Caco-2 (cell line): Measurements from ENCODE around the gene LHX6. TPM values are rescaled to one million over a fixed set of nuclear protein-coding genes. Genes with fewer than 3 reads are reported as not detected.

Experiments used
- BruUV-seq: library from RNA; stranded (reverse); fragments of 400-500 nt; replicated peaks from 2 replicates; lab custom pipeline; 2021; lab: Mats Ljungman, UMichigan
- CTCF ChIA-PET: fragments of 300-600 bp; sonication (Branson Sonifier 250); formaldehyde crosslinking; loops from one replicate; lab custom pipeline; 2022; ENCODE audit warnings: antibody characterized with exemption; lab: Charles Lee
- POLR2A ChIA-PET: fragments of 300-600 bp; sonication (Branson Sonifier 250); formaldehyde crosslinking; loops from one replicate; lab custom pipeline; 2022; ENCODE audit warnings: antibody characterized with exemption; lab: Charles Lee
- DNase-seq, 2 experiments: peaks; one replicate each; pipeline versions ENCODE4 v3.0.0 to v3.0.0-alpha.2; 2020 to 2022
- H3K27me3 ChIP-seq: replicated peaks from 2 replicates; pipeline ENCODE4 v1.6.0; 2011; ENCODE audit warnings: low read length; ENCODE audit not compliant: control insufficient read depth, insufficient read depth
- H3K36me3 ChIP-seq: 2 replicates; pipeline ENCODE4 v1.5.1; 2011; ENCODE audit warnings: low read length; ENCODE audit not compliant: control insufficient read depth, insufficient read depth
- H3K4me1 ChIP-seq: fragments of 250-450 bp; sonication (Bioruptor Pico); 2 replicates; pipeline ENCODE4 v1.5.1; 2020; ENCODE audit warnings: mild to moderate bottlenecking
- H3K4me3 ChIP-seq: 2 replicates; pipeline ENCODE4 v1.5.1; 2011; ENCODE audit warnings: low read depth, mild to moderate bottlenecking, control low read depth, low read length
- H3K9me3 ChIP-seq: fragments of 250-450 bp; sonication (Bioruptor Pico); 2 replicates; pipeline ENCODE4 v1.5.1; 2020; ENCODE audit warnings: mild to moderate bottlenecking, moderate library complexity
- H3K27ac Mint-ChIP-seq: one replicate; pipeline ENCODE4 v1.8.0; 2022; ENCODE audit warnings: mixed read lengths; ENCODE audit not compliant: unreplicated experiment
- H3K27me3 Mint-ChIP-seq: one replicate; pipeline ENCODE4 v1.8.0; 2022; ENCODE audit warnings: mixed read lengths; ENCODE audit not compliant: insufficient read depth, unreplicated experiment
- H3K36me3 Mint-ChIP-seq: one replicate; pipeline ENCODE4 v1.8.0; 2022; ENCODE audit warnings: mild to moderate bottlenecking, mixed read lengths; ENCODE audit not compliant: insufficient read depth, unreplicated experiment
- H3K4me1 Mint-ChIP-seq: one replicate; pipeline ENCODE4 v1.8.0; 2022; ENCODE audit warnings: low read depth, mixed read lengths; ENCODE audit not compliant: unreplicated experiment
- H3K4me3 Mint-ChIP-seq: one replicate; pipeline ENCODE4 v1.8.0; 2022; ENCODE audit warnings: mild to moderate bottlenecking, moderate library complexity, mixed read lengths; ENCODE audit not compliant: unreplicated experiment
- H3K9me3 Mint-ChIP-seq: one replicate; pipeline ENCODE4 v1.8.0; 2022; ENCODE audit warnings: mixed read lengths; ENCODE audit not compliant: unreplicated experiment
- intact Hi-C: fragments of 100-400 bp; cut with micrococcal nuclease; formaldehyde crosslinking; loops from one replicate; pipeline ENCODE4 v1.10.0; 2022; ENCODE audit not compliant: unreplicated experiment
- total RNA-seq: library from RNA; stranded (reverse); gene quantifications from 2 replicates; pipeline ENCODE4 v1.2.3, GENCODE V29; 2022
- TF ChIP-seq, protein P1 (sequence below), 2 experiments: fragments of 200-600 bp in 1 of 2; IDR thresholded peaks; 1 replicate in 1 of 2; 2 replicates in 1 of 2; pipeline versions ENCODE4 v1.5.1 to v1.8.0; 2011 to 2022; ENCODE audit warnings: antibody characterized with exemption in 1 of 2, control low read depth in 1 of 2, inconsistent platforms in 1 of 2, low read depth in 1 of 2, low read length in 1 of 2, mild to moderate bottlenecking in 1 of 2, moderate library complexity in 1 of 2; ENCODE audit not compliant: insufficient read depth in 1 of 2, severe bottlenecking in 1 of 2, unreplicated experiment in 1 of 2

LHX6 gene
- total RNA-seq, 1 experiment from 2014 or later, result 6.1 TPM

- H3K27ac Mint-ChIP-seq, result peak within 1 kb of the TSS; percentile 99
- intact Hi-C loops, result loop anchor here (1.0 to 2.0 kb wide), 3 partner anchors 20 to 106 kb away; no protein-coding TSS in a partner anchor
- peak within 1 kb of the TSS; percentile 98 for H3K4me3 Mint-ChIP-seq
- peaks cover 6% of the 10 kb centered on the region for H3K4me1 Mint-ChIP-seq
- CTCF ChIA-PET, result interaction anchor here (1.0 kb wide), 1 partner anchor 55 kb away, joined by 7 read pairs; no protein-coding TSS in a partner anchor
- 0 out of 2 replicates have a peak, but pooled peaks cover 3% of the 10 kb centered on the region for H3K4me1 ChIP-seq
- peaks cover 1% of the 10 kb centered on the region; the same call in 1 of the 2 replicates for H3K36me3 ChIP-seq
- TF ChIP-seq, protein P1, sequence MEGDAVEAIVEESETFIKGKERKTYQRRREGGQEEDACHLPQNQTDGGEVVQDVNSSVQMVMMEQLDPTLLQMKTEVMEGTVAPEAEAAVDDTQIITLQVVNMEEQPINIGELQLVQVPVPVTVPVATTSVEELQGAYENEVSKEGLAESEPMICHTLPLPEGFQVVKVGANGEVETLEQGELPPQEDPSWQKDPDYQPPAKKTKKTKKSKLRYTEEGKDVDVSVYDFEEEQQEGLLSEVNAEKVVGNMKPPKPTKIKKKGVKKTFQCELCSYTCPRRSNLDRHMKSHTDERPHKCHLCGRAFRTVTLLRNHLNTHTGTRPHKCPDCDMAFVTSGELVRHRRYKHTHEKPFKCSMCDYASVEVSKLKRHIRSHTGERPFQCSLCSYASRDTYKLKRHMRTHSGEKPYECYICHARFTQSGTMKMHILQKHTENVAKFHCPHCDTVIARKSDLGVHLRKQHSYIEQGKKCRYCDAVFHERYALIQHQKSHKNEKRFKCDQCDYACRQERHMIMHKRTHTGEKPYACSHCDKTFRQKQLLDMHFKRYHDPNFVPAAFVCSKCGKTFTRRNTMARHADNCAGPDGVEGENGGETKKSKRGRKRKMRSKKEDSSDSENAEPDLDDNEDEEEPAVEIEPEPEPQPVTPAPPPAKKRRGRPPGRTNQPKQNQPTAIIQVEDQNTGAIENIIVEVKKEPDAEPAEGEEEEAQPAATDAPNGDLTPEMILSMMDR (IDR thresholded peaks at IDR 0.05; ENCODE audit: insufficient read depth in 1 of 2, low read depth in 1 of 2, low read length in 1 of 2, severe bottlenecking in 1 of 2, unreplicated experiment in 1 of 2), result no peak
- H3K9me3 Mint-ChIP-seq, result no peaks in the 10 kb centered on the region
- POLR2A ChIA-PET, result interaction anchor here (0.7 to 1.2 kb wide), 2 partner anchors 8 to 105 kb away, joined by 4 read pairs; partner anchors contain the start of genes MRRF and RBM18
- H3K36me3 Mint-ChIP-seq, result peaks cover 12% of the 10 kb centered on the region
- no peaks in the 10 kb centered on the region for H3K27me3 Mint-ChIP-seq
- TSS peak; percentile 45 for BruUV-seq
- DNase-seq, result peak; percentile 97 to 98
- 0 out of 2 replicates have a peak, but pooled peaks cover 6% of the 10 kb centered on the region for H3K9me3 ChIP-seq
- H3K4me3 ChIP-seq, result peak within 1 kb of the TSS; percentile 83
- H3K27me3 ChIP-seq, result no peaks in the 10 kb centered on the region
Measured at GRCh38 chr9:122159026-122159924, 69.5 kb downstream of the LHX6 start, which contains the start of the genes MORN5 and NDUFA8. Gene MORN5 (plus strand): TSS chr9:122159908. CDS start chr9:122159973, 65 bp downstream. Gene NDUFA8 (minus strand): TSS chr9:122159779. CDS start chr9:122159677, 102 bp downstream.

DNA sequence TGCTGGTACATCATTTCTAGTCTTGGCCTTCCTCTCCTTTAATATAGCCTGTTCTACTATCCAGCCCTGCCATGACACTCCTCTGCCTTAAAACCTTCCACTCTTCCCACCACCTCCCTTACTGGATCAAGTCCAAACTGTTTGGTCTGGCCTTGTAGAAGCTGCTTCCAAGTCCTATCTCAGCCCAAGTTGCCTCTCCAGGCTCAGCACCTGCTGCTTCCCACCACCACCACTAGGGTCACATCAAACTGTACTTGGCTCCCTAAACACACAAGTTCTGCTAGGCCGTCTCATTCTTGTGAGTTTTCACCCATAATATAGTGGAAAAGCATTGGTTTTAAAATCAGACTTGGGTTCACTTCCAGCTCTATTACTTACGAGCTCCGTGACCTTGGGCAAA lies 70.6 kb downstream of the LHX6 start:
- Histone ChIP-seq H3K36me3 (peaks cover 1% of the 10 kb centered on the region; the same call in 1 of the 2 replicates), H3K27me3 (no peaks in the 10 kb centered on the region), H3K4me3 (no peak overlapping the region), H3K9me3 (0 out of 2 replicates have a peak, but pooled peaks cover 6% of the 10 kb centered on the region), H3K4me1 (0 out of 2 replicates have a peak, but pooled peaks cover 3% of the 10 kb centered on the region)
- TF ChIP-seq, protein P1 (IDR thresholded peaks at IDR 0.05; ENCODE audit: insufficient read depth in 1 of 2, low read depth in 1 of 2, low read length in 1 of 2, severe bottlenecking in 1 of 2, unreplicated experiment in 1 of 2), result peak; percentile 50 to 72
- BruUV-seq, result no TSS peak
- ChIA-PET CTCF (interaction anchor here (1.0 kb wide), 1 partner anchor 56 kb away, joined by 7 read pairs; no protein-coding TSS in a partner anchor), POLR2A (no interaction called here)
- peak; percentile 60 to 66 for DNase-seq
- Mint-ChIP-seq H3K9me3 (no peaks in the 10 kb centered on the region), H3K4me1 (peaks cover 6% of the 10 kb centered on the region), H3K27ac (no peak overlapping the region), H3K4me3 (no peak overlapping the region), H3K27me3 (no peaks in the 10 kb centered on the region), H3K36me3 (peaks cover 16% of the 10 kb centered on the region)
- intact Hi-C loops, result loop anchor here (2.0 kb wide), 2 partner anchors 21 to 57 kb away; no protein-coding TSS in a partner anchor

DNA sequence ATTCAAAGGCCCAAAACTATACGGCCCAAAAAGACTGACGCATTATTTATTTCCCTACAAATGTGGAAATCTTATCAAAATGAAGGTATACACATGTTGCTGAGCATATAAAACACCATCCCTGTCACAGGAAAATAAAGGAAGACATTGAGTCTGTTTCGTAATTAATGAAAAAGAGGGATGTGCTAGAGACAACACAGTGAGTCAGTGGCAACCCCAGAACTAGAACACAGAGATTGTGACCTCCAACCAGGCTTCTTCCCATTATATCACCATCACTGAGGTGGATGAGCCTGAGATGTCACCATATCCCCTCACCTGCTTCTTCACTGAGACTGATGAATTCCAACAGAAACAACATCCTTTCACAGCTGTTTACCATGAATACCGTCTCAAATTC lies 73.0 kb downstream of the LHX6 start:
- peaks cover 1% of the 10 kb centered on the region; the same call in 1 of the 2 replicates for H3K36me3 ChIP-seq
- POLR2A ChIA-PET, result no interaction called here
- H3K9me3 ChIP-seq, result no peaks in the 10 kb centered on the region
- 0 out of 2 replicates have a peak, but pooled peaks cover 3% of the 10 kb centered on the region for H3K4me1 ChIP-seq
- Mint-ChIP-seq H3K4me3 (no peak overlapping the region), H3K9me3 (no peaks in the 10 kb centered on the region), H3K4me1 (peaks cover 6% of the 10 kb centered on the region), H3K27me3 (no peaks in the 10 kb centered on the region), H3K36me3 (peaks cover 22% of the 10 kb centered on the region), H3K27ac (no peak overlapping the region)
- BruUV-seq, result no TSS peak
- CTCF ChIA-PET, result interaction anchor here (0.9 kb wide), 1 partner anchor 10 kb away, joined by 4 read pairs; no protein-coding TSS in a partner anchor
- DNase-seq, result no peak
- H3K27me3 ChIP-seq, result no peaks in the 10 kb centered on the region
- no peak overlapping the region for H3K4me3 ChIP-seq
- TF ChIP-seq, protein P1 (IDR thresholded peaks at IDR 0.05; ENCODE audit: insufficient read depth in 1 of 2, low read depth in 1 of 2, low read length in 1 of 2, severe bottlenecking in 1 of 2, unreplicated experiment in 1 of 2), result no peak
- intact Hi-C loops, result no loop called here
